CD4-positive, alpha-beta T cell treated with Interleukin-17A for 4 hours (primary cell): ENCODE results near the gene AKAP12.

Experiments
- DNase-seq: peaks from one replicate; pipeline ENCODE4 v3.0.0-alpha.2; 2020; ENCODE audit warnings: mixed read lengths

AKAP12 gene

GRCh38 chr6:151385177-151385576, 145.4 kb downstream of the AKAP12 start:
- no peak for DNase-seq

GRCh38 chr6:151387175-151387970, 147.6 kb downstream of the AKAP12 start:
- DNase-seq: no peak

GRCh38 chr6:151388236-151388635, 148.5 kb downstream of the AKAP12 start:
- DNase-seq: no peak

DNA sequence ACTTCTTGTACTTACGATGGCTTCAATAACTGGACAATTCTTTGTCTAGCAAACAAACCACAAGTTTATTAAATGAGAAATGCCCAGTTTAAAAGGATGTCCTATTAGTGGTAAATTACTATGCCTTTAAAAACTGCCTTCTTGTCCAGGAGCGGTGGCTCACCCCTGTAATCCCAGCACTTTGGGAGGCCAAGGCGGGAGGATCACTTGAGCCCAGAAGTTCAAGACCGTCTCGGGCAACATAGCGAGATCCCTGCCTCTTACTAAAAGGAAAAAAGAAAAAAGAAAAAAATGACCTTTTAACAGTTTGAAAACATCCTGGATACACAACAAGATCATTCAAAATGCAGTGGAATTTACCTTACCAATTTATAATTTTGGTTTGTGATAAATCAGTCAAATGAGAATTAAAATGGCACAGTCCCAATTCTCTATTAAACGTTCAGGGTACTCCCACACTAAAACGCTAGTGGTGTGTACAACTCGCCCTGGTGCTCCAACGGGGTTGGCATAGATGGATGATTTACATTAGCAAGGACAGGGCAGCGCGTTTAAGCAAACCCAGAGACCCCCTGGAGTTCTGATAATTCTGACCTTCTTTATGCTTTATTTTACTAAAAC, 149.3 kb downstream of the AKAP12 start:
- peak; percentile 36 for DNase-seq

- peak; percentile 55 for DNase-seq
Observed at GRCh38 chr6:151389618-151390275, 150.0 kb downstream of the AKAP12 start.

- DNase-seq: peak; percentile 97
Observed at GRCh38 chr6:151390276-151390850, 150.6 kb downstream of the AKAP12 start.

DNA sequence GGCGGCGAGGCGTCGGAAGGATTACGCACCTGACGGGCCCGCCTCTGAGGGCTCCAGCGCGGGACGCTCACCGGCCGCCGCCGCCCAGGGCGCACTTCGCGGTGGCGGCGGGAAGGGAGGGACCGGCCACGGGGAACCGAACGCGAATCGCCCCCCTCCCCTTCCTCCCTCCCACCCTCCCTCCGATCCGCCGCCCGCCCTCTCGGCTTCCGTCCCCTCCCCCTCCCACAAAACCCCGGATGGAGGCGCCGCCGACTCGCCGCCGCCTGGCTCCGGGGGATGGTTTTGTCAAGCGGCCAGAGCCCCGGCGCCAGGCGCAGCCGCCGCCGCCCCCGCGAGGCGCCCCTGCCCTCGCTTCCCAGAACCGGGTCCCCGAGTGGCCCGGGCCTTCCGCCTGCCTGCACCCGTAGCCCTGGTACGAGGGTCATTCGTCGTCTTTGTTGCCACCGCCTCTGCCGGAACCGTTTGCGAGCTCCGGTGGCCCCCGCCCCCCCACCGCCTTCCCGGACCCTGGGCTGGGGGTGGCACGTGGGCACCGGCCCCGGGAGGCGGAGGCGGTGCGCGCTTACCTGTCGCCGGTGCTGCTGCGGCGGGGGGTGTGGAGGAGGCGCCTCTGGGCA, 151.2 kb downstream of the AKAP12 start:
- DNase-seq: peak; percentile 87

DNA sequence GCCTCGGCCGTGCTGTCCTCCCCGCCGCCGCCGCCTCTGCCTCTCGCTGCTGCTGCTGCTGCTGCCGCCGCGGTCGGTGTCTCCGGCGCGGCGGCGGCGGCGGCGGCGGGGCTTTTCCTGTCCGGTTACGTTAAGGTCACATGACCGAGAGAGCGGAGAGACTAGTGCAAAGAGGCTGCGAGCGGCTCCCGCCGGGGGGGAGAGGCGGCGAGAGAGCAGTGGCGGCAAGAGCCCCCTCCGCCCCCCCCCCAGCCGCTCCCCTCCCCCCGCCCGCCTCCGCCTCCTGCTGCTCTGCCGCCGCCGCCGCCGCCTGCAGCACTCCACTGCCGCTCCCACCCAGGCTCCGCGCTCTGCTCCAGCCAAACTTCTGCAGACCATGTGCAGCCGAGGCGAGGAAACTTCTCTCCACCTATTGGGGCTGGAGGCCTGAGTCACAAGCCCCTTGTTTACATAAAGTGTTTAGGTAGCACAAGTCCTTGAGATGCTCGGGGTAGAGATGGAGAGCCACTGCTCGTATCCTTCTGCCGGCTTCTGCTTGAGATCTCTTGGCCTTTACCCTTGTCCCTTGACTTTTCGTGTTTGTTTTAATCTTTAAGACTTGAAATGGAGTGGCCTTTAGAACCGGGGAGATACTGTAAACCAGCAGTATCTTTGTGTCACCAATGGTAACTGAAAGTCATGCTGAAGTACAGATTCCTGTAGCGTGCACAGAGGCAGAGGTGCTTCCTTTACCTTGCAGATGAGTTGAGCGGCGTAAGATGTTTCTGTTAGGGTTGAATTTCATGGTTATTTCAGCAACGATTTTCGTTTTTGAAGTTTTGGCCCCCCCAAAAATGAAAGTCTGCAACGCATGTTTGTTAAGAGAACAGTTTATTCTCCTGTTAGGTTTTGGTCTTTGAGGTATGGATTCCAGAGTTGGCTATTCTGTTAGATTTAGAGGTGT, 152.0 kb downstream of the AKAP12 start, which contains the start of gene ZBTB2:
ZBTB2 (minus strand) TSS at position 89 of the 943 bp plus-strand sequence. CDS start 17,922 bp downstream, outside the sequence.
- peak; percentile 73 for DNase-seq

- DNase-seq: no peak
Observed at GRCh38 chr6:151392427-151392826, 152.7 kb downstream of the AKAP12 start.

DNA sequence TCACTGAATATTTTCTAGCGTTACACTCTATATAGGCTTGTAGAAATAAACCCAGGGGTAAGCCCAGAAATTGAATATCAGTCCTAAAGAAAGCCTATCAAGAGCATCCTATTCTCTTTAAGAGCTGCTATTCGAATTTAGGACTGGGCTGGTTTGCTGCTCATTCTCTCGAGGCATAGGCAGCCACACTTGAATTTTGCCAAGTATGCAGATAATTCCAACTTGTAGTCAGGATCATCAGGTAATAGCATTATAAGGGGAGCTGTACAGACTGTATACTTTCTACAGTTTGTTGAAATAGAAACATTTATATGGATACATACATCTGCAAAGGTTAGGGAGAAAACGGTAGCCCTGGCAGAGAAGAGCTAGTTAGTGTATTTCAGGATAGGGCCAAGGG, 153.6 kb downstream of the AKAP12 start:
- DNase-seq: no peak

GRCh38 chr6:151399679-151400078, 159.9 kb downstream of the AKAP12 start:
- DNase-seq: no peak

DNA sequence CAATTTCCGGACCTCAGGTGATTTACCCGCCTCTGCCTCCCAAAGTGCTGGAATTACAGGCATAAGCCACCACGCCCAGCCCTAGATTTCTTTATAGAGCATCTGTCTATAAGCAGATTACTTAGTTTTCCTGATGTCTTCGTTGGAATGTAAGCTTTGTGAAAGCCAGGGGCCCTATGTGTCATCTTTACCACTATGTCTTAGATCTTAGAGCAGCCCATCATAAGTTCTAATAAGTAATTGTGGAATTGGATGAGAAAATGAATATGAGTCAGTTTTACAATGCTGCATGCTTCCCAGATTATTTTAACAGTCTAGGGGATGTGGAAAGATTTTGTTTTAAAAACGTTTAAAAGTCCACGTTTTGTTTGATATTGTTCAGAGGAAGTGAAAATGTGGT, 160.7 kb downstream of the AKAP12 start:
- DNase-seq: no peak

DNA sequence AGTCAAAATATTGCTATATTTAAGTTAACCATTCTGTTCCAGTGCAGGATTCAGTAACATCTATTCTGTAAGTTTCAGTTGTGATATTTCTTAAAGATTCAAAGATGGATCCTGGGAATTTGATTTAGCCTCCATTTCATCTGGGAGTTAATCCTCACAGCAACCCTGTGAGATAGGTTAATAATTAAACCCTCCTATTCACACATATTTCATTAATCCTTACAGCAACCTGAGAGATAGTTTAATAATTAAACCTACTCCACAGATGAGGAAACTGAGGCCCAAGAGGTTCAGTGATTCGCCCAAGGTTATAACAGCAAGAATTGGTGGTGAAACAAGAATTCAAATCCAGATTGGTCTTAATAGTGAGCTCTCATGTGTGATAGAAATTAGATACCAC, 162.5 kb downstream of the AKAP12 start:
- no peak for DNase-seq

DNA sequence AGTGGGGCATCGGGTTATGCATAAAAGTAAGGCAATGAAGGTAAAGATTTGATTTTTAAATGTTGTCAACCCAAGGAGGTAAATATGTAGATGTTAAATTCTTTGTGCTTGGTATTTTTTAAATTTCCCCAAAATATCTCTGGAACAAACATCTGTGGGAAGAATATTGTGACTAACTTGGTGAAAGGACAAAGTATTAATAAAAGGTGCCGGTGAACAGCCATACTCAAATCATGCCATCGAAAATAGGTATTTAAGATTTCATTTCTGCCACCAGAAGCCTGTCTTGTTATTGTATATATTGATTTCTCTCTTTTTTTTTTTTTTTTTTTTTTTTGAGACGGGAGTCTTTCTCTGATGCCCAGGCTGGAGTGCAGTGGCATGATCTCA, 164.1 kb downstream of the AKAP12 start:
- no peak for DNase-seq
